Thyroid gland (tissue), 4 donors: ENCODE data around the gene MTA3.

Source experiments
- POLR2A ChIP-seq, 2 donors: fragments of 450-650 bp; IDR thresholded peaks; one replicate each; pipeline ENCODE4 v1.6.1; 2017; ENCODE audit warnings: antibody characterized with exemption in 2 of 2, mild to moderate bottlenecking in 2 of 2, moderate library complexity in 1 of 2
- TF ChIP-seq, protein P1 (sequence below), 6 experiments: fragments of 200-600 bp in 3 of 6; fragments of 450-650 bp in 3 of 6; sonication (generic) in 3 of 6; IDR thresholded peaks; one replicate each; pipeline ENCODE4 v1.5.1; 2016 to 2019; ENCODE audit warnings: antibody characterized with exemption in 6 of 6, mild to moderate bottlenecking in 2 of 6, inconsistent platforms in 1 of 6, moderate library complexity in 1 of 6

DNA sequence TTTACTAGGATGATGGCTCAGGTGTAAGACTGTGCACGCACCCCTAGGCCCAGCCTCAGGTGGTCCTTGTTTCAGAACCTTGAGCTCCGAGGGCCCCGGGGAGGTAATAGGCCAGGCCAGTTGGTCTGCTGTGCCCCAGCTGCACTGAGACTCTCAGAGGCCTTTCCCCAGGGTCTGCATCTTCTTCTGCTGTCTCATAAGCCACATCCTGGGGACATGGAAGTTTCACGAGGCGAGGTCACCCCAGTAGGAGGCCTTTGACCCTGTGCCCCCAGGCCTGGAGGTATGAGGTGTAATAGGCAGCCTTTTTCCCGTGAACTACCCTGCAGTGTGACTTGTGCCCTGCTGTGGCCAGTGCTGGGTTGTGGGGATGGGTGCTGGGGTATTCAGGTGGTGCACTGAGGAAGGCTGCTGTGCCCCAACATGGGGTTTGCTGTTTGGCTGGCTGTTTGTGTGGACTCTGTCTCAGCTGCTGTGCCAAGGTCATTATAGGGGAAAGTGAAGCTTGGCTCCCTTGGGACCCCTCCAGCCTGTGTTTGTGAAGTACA, 188.6 kb downstream of the MTA3 start:
- no peak for TF ChIP-seq POLR2A (IDR thresholded peaks at IDR 0.05)
- TF ChIP-seq, protein P1, sequence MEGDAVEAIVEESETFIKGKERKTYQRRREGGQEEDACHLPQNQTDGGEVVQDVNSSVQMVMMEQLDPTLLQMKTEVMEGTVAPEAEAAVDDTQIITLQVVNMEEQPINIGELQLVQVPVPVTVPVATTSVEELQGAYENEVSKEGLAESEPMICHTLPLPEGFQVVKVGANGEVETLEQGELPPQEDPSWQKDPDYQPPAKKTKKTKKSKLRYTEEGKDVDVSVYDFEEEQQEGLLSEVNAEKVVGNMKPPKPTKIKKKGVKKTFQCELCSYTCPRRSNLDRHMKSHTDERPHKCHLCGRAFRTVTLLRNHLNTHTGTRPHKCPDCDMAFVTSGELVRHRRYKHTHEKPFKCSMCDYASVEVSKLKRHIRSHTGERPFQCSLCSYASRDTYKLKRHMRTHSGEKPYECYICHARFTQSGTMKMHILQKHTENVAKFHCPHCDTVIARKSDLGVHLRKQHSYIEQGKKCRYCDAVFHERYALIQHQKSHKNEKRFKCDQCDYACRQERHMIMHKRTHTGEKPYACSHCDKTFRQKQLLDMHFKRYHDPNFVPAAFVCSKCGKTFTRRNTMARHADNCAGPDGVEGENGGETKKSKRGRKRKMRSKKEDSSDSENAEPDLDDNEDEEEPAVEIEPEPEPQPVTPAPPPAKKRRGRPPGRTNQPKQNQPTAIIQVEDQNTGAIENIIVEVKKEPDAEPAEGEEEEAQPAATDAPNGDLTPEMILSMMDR (IDR thresholded peaks at IDR 0.05) = no peak
